Liver (tissue), 9 donors: ENCODE data around the gene LZTS3. TPM values are rescaled to one million over a fixed set of nuclear protein-coding genes. Genes with fewer than 3 reads are reported as not detected.

Source experiments
- DNase-seq: peaks from one replicate; pipeline ENCODE4 v3.0.0-alpha.2; 2017; ENCODE audit warnings: low spot score
- H3K27ac ChIP-seq, 2 donors: one replicate each; pipeline ENCODE4 v1.7.0; 2013; ENCODE audit warnings: inconsistent platforms in 2 of 2, low read length in 2 of 2, control low read depth in 1 of 2, low read depth in 1 of 2, mild to moderate bottlenecking in 1 of 2
- H3K27me3 ChIP-seq, 4 donors: one replicate each; pipeline versions ENCODE4 v1.6.1 to v1.7.0; 2013; ENCODE audit warnings: low read length in 3 of 4, inconsistent platforms in 1 of 4, mild to moderate bottlenecking in 1 of 4, moderate library complexity in 1 of 4; ENCODE audit not compliant: control insufficient read depth in 4 of 4, insufficient read depth in 4 of 4
- H3K36me3 ChIP-seq, 4 donors: one replicate each; pipeline versions ENCODE4 v1.6.1 to v1.7.0; 2013; ENCODE audit warnings: low read length in 3 of 4, mild to moderate bottlenecking in 3 of 4, low read depth in 1 of 4, moderate library complexity in 1 of 4; ENCODE audit not compliant: control insufficient read depth in 4 of 4, insufficient read depth in 3 of 4
- H3K4me1 ChIP-seq, 4 donors: one replicate each; pipeline versions ENCODE4 v1.6.1 to v1.7.0; 2013; ENCODE audit warnings: low read length in 3 of 4, mild to moderate bottlenecking in 3 of 4, moderate library complexity in 1 of 4; ENCODE audit not compliant: control insufficient read depth in 4 of 4, insufficient read depth in 4 of 4
- H3K4me3 ChIP-seq, 3 donors: one replicate each; pipeline versions ENCODE4 v1.6.1 to v1.7.0; 2013; ENCODE audit warnings: low read length in 3 of 3, control low read depth in 1 of 3, low read depth in 1 of 3, mild to moderate bottlenecking in 1 of 3
- H3K9ac ChIP-seq, 2 donors: one replicate each; pipeline ENCODE4 v1.7.0; 2013; ENCODE audit warnings: low read length in 2 of 2, mild to moderate bottlenecking in 2 of 2, moderate library complexity in 2 of 2, control low read depth in 1 of 2, low read depth in 1 of 2
- H3K9me3 ChIP-seq, 4 donors: one replicate each; pipeline versions ENCODE4 v1.6.1 to v1.7.0; 2013; ENCODE audit warnings: low read length in 3 of 4; ENCODE audit not compliant: control insufficient read depth in 4 of 4
- ATF3 ChIP-seq: IDR thresholded peaks from 2 replicates; pipeline ENCODE4 v1.6.1; 2016; ENCODE audit warnings: antibody characterized with exemption
- CTCF ChIP-seq: fragments of 150-350 bp; IDR thresholded peaks from 2 replicates; pipeline ENCODE4 v1.5.1; 2017; ENCODE audit warnings: improper control_type of control experiment, low read depth, low read length; ENCODE audit not compliant: missing input control
- EGR1 ChIP-seq, 2 donors: IDR thresholded peaks; 2 replicates each; pipeline ENCODE4 v1.6.1; 2016 to 2018; ENCODE audit warnings: antibody characterized with exemption in 2 of 2, low read depth in 2 of 2
- FOXA1 ChIP-seq: IDR thresholded peaks from 2 replicates; pipeline ENCODE4 v1.6.1; 2016; ENCODE audit warnings: antibody characterized with exemption
- FOXA2 ChIP-seq: IDR thresholded peaks from 2 replicates; pipeline ENCODE4 v1.6.1; 2016; ENCODE audit warnings: antibody characterized with exemption
- GABPA ChIP-seq, 2 donors: IDR thresholded peaks in 1 of 2; conservative IDR thresholded peaks in 1 of 2; 2 replicates each; pipeline ENCODE4 v1.6.1; 2016; ENCODE audit warnings: antibody characterized with exemption in 2 of 2, mild to moderate bottlenecking in 1 of 2, moderate library complexity in 1 of 2
- HNF4A ChIP-seq, 2 donors: conservative IDR thresholded peaks; 2 replicates each; pipeline ENCODE4 v1.6.1; 2016; ENCODE audit warnings: antibody characterized with exemption in 2 of 2, mild to moderate bottlenecking in 2 of 2
- HNF4G ChIP-seq: IDR thresholded peaks from 2 replicates; pipeline ENCODE4 v1.6.1; 2016; ENCODE audit warnings: antibody characterized with exemption
- JUND ChIP-seq, 2 donors: IDR thresholded peaks; 2 replicates each; pipeline ENCODE4 v1.6.1; 2016; ENCODE audit warnings: antibody characterized with exemption in 2 of 2
- MAX ChIP-seq: IDR thresholded peaks from 2 replicates; pipeline ENCODE4 v1.6.1; 2016; ENCODE audit warnings: antibody characterized with exemption
- NR2F2 ChIP-seq: IDR thresholded peaks from 2 replicates; pipeline ENCODE4 v1.6.1; 2016; ENCODE audit warnings: antibody characterized with exemption
- RAD21 ChIP-seq, 2 donors: IDR thresholded peaks; 2 replicates each; pipeline ENCODE4 v1.6.1; 2016; ENCODE audit warnings: antibody characterized with exemption in 2 of 2, mild to moderate bottlenecking in 2 of 2
- RXRA ChIP-seq, 2 donors: IDR thresholded peaks; 2 replicates each; pipeline ENCODE4 v1.6.1; 2017 to 2018; ENCODE audit warnings: antibody characterized with exemption in 2 of 2, mild to moderate bottlenecking in 1 of 2
- TAF1 ChIP-seq: conservative IDR thresholded peaks from 2 replicates; pipeline ENCODE4 v1.6.1; 2016; ENCODE audit warnings: antibody characterized with exemption, mild to moderate bottlenecking
- YY1 ChIP-seq: IDR thresholded peaks from 2 replicates; pipeline ENCODE4 v1.6.1; 2016; ENCODE audit warnings: antibody characterized with exemption, mild to moderate bottlenecking
- WGBS: extraction: QIAGEN DNeasy Blood & Tissue Kit; methylation state at CpG from one replicate; pipeline ENCODE4 v1.1.7; 2013; 5-methylcytosine and 5-hydroxymethylcytosine counted together
- polyA plus RNA-seq, 2 donors: library from polyadenylated mRNA; stranded (reverse) in 1 of 2; unstranded in 1 of 2; fragments of 200-250 nt in 1 of 2; fragments of >200 nt in 1 of 2; fragmentation: Nextera tagmentation in 1 of 2; extraction: Ambion mirVana in 1 of 2; gene quantifications; one replicate each; pipeline versions ENCODE4 v1.2.1 to v1.2.3, GENCODE V29; 2013 to 2015
- total RNA-seq, 2 donors: library from RNA; depleted of rRNA; stranded (reverse); fragments of >200 nt; gene quantifications; one replicate each; pipeline ENCODE4 v1.2.3, GENCODE V29; 2014
- TF ChIP-seq, protein P1 (sequence below): IDR thresholded peaks from 2 replicates; pipeline ENCODE4 v1.6.1; 2016; ENCODE audit warnings: antibody characterized with exemption, mild to moderate bottlenecking
- donor health status: healthy.
- donor health status: healthy.
- donor health status: healthy.
- donor health status: healthy.
- donor health status: healthy.

The LZTS3 gene
- total and polyA plus RNA-seq, 4 donors: 1.9 to 3.7 (median 3.5) TPM

GRCh38 chr20:3193806-3194616, 20.7 kb upstream of the LZTS3 start (continued):
- TF ChIP-seq, protein P1, sequence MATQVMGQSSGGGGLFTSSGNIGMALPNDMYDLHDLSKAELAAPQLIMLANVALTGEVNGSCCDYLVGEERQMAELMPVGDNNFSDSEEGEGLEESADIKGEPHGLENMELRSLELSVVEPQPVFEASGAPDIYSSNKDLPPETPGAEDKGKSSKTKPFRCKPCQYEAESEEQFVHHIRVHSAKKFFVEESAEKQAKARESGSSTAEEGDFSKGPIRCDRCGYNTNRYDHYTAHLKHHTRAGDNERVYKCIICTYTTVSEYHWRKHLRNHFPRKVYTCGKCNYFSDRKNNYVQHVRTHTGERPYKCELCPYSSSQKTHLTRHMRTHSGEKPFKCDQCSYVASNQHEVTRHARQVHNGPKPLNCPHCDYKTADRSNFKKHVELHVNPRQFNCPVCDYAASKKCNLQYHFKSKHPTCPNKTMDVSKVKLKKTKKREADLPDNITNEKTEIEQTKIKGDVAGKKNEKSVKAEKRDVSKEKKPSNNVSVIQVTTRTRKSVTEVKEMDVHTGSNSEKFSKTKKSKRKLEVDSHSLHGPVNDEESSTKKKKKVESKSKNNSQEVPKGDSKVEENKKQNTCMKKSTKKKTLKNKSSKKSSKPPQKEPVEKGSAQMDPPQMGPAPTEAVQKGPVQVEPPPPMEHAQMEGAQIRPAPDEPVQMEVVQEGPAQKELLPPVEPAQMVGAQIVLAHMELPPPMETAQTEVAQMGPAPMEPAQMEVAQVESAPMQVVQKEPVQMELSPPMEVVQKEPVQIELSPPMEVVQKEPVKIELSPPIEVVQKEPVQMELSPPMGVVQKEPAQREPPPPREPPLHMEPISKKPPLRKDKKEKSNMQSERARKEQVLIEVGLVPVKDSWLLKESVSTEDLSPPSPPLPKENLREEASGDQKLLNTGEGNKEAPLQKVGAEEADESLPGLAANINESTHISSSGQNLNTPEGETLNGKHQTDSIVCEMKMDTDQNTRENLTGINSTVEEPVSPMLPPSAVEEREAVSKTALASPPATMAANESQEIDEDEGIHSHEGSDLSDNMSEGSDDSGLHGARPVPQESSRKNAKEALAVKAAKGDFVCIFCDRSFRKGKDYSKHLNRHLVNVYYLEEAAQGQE: no peak

- WGBS: 96% methylated on average over 18 of the region's 18 CpGs
- Histone ChIP-seq H3K9ac (no peak overlapping the region), H3K4me3 (no peak overlapping the region), H3K27me3 (no peaks in the 10 kb centered on the region), H3K4me1 (no peaks in the 10 kb centered on the region), H3K9me3 (no peaks in the 10 kb centered on the region), H3K27ac (no peak overlapping the region), H3K36me3 (peaks cover 10 to 69% (median 38%) of the 10 kb centered on the region in 4 donors)
- DNase-seq: no peak
- TF ChIP-seq MAX (no peak), CTCF (no peak), FOXA2 (no peak), HNF4G (no peak), FOXA1 (no peak), RXRA (IDR thresholded peaks at IDR 0.05) (no peak), NR2F2 (no peak)
These were observed 19.1 kb upstream of the LZTS3 start for GRCh38 chr20:3192226-3193015.

GRCh38 chr20:3190681-3191111, 17.3 kb upstream of the LZTS3 start:
- Histone ChIP-seq H3K4me1 (no peaks in the 10 kb centered on the region), H3K9me3 (no peaks in the 10 kb centered on the region), H3K36me3 (peaks cover 9 to 62% (median 36%) of the 10 kb centered on the region in 4 donors), H3K27me3 (no peaks in the 10 kb centered on the region), H3K9ac (no peak overlapping the region), H3K4me3 (no peak overlapping the region), H3K27ac (no peak overlapping the region)
- TF ChIP-seq JUND (IDR thresholded peaks at IDR 0.05): no peak
- TF ChIP-seq FOXA1: no peak
- TF ChIP-seq MAX: no peak
- no peak for TF ChIP-seq ATF3
- TF ChIP-seq EGR1 (IDR thresholded peaks at IDR 0.05; ENCODE audit: low read depth in 2 of 2): no peak
- TF ChIP-seq GABPA (IDR thresholded peaks at IDR 0.05 in 1 of 2, conservative IDR thresholded peaks at IDR 0.05 in 1 of 2): no peak
- no peak for TF ChIP-seq TAF1
- no peak for TF ChIP-seq HNF4A (conservative IDR thresholded peaks at IDR 0.05)
- TF ChIP-seq RAD21 (IDR thresholded peaks at IDR 0.05): no peak
- TF ChIP-seq FOXA2: no peak
- TF ChIP-seq, protein P1: no peak
- no peak for TF ChIP-seq NR2F2
- no peak for TF ChIP-seq HNF4G
- no peak for TF ChIP-seq YY1
- DNase-seq: no peak
- 90% methylated on average over 14 of the region's 14 CpGs for WGBS
